ENCODE results near the gene CYP4F8.
"Not testable (repeated sequence)": the region's sequence is repeated elsewhere in the genome, so short reads cannot be mapped to it uniquely, and the experiment has no call there.

Gene CYP4F8

DNA sequence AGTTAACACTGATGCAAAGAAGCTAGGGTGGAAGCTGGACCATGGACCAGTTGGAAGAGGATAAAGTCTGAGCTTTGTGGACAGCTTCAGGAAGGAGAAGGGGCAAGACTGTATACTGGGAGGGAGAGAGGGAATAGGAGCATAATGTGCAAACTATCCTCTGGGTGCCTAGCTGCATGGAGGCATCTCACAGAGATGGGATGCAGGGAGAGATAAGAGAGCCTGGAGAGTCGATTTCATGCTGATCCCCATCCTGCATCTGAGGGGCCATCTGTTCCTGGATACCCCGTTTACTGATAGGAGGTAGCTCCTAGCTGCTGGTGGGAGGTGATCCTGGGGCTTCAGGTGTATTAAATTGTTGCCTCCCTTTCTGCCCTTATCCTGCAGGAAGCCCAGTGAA, 34.5 kb downstream of the CYP4F8 start:
- no peak for DNase-seq

DNA sequence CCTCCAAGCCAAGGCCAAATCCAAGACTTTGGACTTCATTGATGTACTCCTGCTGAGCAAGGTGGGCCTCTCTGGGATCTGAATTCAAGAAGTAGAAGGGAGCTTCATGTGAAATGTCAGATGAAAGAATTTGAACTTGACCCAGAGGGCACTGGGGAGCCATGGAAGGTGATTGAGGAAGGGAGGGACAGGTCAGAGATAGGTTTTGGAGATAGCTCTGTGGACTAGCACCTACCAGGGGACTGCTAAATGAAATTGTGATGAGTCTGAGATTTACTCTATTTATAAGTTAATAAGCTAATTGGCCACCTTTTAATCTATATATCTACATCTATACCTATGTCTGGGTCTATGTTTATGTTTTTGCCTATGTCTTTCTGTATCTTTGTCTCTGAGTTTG, 35.1 kb downstream of the CYP4F8 start:
- DNase-seq: not testable (repeated sequence)

DNA sequence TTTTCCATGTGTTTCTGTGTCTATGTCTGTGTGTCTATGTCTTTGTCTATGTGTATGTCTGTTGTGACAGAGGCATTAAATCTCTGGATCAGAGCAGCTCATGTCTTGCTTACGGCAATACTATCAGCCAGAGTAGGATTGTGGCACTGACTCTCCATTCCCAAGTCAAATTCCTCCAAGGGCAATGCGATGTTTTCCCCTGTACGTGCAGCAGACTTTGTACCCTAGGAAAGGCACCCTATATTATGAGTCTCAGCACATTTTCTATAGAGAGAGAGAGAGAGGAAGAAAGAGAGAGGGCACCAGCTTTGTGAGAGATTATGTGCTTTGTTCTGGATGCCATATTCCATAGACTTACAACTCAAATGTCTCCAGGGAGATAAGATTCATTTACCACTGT, 36.8 kb downstream of the CYP4F8 start:
- no peak for DNase-seq

DNA sequence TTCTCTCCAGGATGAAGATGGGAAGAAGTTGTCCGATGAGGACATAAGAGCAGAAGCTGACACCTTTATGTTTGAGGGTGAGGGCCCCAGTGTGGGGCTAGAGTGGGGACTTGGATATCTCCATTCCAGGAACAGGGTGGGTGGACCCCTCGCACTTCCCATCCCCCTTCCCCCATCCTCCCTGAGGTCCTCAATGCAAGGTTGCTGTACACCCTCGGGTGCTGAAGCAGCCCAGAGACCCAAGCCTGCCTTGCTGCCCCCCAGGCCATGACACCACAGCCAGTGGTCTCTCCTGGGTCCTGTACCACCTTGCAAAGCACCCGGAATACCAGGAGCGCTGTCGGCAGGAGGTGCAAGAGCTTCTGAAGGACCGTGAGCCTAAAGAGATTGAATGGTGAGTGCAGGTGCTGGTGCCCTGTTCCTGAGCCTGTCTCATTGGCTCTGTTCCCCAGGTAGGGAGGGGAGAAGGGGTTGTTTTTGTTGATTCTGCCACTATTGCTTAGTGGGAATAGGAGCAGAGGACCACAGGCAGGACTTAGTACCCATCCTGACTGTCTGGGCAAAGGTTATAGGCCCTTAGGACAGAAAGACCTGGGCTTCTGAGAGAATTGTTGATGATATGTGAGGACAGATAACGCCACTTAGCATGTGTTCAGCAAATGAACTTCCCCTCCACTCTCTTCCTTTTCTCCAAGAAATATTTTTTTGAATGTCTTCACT, 37.7 kb downstream of the CYP4F8 start:
- no peak for DNase-seq

DNA sequence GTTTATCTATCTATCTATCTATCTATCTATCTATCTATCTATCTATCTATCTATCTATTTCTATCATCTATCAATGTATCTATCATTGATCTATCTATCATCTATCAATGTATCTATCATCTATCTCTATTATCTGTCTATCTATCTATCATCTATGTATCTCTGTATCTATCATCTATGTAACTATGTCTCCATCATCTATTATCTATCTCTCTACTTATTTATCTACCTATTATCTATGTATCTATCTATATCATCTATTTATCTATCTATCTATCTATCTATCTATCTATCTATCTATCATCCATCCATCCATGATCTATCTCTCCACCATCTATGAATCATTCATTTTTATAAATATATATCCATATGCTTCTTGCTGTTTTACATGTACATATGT, 41.4 kb downstream of the CYP4F8 start:
- no peak for DNase-seq

DNA sequence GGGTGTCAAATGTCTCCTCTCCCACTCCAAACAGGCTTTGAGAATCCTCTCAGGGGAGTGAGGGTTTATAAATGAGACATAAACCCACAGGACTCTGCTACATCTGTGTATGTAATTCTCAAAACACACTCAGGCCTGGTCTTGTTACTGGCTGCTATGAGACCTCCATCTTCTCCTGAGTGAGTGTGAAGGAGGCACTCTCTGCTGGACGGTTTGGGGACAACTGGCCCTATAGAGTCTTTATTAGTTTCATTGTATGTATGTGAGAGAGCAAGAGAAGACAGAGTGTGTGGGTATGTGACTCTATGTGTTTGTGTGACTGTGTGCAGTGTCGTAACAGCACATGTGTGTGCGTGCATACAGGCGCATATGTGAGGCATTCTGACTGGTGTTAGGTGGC, 48.2 kb downstream of the CYP4F8 start:
- DNase-seq: no peak

DNA sequence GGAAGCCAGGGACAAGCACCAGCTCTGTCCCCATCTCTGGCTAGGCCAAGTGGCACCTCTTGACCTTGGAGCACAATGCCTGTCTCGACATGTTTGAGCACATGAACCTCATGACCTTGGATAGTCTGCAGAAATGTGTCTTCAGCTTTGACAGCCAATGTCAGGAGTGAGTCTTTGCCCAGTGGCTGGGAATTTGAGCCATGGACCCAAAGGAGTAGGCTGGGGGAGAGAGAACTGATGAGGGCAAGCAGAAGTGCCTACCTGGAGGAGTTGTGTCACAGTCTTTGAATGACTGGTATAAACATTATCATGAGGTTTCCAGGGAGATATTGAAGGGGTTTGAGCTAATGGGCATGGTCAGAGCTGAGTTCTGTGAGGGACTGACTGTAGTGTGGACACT, 51.2 kb downstream of the CYP4F8 start:
- no peak for DNase-seq

DNA sequence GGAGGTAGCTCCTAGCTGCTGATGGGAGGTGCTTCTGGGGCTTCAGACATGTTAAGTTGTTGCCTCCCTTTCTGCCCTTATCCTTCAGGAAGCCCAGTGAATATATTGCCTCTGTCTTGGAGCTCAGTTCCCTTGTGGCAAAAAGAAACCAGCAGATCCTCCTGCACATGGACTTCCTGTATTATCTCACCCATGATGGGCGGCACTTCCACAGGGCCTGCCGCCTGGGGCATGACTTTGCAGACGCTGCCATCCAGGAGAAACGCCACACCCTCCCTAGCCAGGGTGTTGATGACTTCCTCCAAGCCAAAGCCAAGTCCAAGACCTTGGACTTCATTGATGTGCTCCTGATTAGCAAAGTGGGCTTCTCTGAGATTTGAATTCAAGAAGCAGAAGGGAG, 51.9 kb downstream of the CYP4F8 start:
- DNase-seq: no peak

DNA sequence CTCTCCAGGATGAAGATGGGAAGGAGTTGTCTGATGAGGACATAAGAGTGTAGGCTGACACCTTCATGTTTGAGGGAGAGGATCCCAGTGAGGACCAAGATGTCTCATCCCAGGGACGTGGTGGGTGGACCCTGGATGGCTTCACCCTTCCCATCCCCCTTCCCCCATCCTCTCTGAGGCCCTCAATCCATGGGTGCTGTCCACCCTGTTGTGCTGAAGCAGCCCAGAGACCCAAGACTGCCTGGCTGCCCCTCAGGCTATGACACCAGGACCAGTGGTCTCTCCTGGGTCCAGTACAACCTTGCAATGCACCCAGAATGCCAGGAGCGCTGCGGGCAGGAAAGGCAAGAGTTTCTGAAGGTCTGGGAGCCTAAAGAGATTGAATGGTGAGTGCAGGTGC, 54.4 kb downstream of the CYP4F8 start:
- no peak for DNase-seq

DNA sequence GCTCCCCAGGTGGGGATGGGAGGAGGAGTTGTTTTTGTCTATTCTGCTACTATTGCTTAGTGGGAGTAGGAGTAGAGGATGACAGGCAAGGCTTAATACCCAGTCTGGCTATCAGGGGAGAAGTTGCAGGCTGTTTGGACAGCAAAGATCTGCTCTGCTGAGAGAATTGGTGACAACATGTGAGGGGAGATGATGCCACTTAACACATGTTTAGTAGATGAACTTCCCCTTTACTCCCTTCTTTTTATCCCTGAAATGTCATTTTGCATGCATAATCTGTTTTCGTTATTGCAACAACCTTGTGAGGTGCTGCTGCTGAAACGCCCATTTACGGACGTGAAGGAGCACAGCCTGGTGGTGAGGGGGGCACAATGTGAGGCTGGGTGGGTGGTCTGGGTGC, 54.9 kb downstream of the CYP4F8 start:
- no peak for DNase-seq

DNA sequence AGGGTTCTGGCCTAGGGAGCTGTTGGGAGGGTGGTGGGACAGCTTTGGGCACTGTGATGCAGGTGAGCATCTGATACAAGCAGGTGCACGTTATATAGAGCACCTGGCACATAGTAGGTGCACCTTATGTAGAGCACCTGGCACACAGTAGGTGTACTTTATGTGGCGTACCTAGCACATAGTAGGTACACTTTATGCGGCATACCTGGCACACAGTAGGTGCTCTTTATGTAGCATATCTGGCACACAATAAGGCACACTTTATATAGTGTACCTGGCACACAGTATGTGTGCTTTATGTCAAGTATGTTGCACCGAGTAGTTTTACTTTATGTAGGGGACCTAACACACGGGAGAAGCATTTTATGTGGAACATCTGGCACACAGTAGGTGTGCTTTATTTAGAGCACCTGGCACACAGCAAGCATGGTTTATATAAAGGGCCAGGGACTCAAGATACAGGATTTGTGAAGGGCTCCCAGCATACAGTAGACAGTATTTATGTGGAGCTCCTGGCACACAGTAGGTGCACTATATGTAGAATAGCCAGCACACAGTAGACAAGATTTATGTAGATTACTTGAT, 56.3 kb downstream of the CYP4F8 start:
- DNase-seq: no peak

DNA sequence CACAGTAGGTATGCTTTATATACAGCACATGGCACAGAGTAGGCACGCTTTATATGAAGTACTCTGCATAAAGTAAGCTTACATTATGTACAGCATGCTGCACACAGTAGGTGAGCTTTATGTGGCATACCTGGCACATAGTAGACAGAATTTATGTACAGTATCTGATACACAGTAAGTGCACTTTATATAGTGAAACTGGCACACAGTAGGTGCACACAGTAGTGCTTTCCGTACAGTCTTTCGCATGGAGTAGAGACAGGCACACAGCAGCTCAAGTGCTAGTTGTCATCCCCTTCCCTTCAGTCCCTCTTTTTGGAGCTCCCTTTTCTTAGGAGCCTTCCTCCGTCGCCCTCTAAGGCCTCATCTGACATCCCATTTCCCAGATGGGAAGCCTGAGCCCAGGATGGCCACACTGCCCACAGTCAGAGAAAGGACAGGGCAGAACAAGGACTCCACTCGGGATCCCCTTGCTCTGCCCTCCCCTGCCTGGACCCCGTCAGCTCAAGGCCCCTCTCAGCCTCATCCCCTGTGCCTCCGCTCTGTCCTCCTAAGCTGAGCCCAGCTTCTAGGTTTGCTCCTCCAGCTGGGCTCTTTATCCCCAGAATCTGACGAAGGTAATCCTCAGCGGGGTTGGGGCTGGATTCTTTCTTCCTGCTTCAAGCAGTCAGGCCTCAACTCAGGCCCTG, 57.0 kb downstream of the CYP4F8 start:
- DNase-seq: no peak

DNA sequence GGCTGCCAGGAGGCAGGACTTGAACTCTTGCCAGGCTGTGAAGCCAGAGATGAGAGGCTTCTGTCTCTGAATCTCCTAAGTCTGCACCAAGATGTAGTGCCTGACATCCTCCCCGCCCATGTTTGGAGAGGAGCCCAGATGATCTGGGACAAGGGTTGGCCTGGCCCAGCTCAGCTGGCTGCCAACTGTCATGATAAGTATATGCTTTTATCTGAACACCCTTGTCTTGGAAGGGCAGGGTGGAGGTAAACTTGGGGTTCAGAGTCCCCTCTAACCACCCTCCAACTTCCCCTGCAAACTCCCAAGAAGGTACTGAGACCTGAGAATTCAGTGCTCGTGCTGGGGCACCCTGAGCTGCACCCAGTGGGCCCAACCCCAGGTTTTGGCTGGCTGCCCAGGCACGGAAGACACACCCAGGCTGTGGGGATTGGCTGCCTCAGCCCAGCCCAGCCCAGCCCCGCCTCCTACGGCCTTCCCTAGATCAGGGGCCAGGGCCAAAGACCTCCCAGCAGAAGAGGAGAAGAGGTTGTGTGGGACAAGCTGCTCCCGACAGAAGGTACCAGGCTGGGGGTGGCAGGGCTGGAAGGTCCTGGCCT, 57.7 kb downstream of the CYP4F8 start, which contains the start of gene CYP4F12:
Gene CYP4F12 (plus strand): TSS at position 508 of the 596 bp plus-strand sequence. CDS start 443 bp downstream, outside the sequence.
- no peak for DNase-seq

DNA sequence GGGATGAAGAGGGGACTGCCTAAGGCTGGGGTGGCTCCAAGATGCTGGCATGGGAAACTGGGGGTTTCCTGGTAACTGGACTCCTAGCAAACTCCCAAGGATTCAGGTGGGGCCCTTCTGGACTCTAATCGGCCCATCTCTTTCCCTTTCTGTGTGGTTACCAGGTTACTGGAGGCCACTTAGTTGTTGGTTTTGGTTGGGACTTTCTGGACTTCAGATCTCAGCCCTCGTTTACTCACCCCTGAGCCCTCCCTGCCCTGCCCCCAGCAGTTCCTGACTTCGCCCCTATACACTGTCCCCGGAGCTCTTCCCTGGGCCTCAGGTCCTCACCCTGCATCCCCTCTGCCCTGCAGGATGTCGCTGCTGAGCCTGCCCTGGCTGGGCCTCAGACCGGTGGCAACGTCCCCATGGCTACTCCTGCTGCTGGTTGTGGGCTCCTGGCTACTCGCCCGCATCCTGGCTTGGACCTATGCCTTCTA, 58.2 kb downstream of the CYP4F8 start:
- DNase-seq: no peak

DNA sequence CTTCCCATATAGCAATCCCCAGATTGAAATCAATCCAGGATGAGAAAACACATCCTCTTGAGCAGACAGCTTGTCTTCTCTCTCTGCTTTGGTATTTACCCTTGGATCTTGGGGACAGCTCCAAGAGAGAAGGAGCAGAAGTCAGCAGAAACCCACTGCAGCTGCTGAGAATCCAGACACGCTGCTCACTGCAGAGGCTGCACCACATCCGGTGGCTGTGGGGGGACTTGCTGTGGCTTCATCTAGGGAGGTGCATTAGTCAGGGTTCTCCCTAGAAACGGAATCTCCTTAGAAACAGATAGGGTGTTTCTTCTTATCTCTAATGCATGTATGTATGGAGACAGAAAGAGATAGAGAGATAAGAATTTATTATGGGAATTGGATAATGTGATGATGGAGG, 60.5 kb downstream of the CYP4F8 start:
- no peak for DNase-seq

DNA sequence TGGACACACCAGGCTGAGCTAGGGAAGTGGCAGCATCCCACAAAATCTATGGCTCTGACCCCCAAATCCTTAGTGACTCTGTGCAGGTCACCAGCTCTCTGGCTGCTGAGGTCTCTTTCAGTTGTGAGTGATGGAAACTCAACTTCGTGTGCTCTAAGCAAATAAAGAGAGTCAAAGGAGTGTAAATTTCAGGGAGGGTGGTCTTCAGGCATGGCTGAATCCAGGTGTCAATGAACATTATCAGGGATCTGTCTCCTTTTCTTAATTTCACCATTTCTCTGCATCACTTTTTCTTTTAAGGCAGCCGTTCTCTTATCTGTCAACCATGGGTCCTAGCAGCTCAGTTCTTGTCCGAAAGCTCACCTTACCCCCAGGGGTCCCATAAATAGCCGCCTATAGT, 64.1 kb downstream of the CYP4F8 start:
- no peak for DNase-seq

DNA sequence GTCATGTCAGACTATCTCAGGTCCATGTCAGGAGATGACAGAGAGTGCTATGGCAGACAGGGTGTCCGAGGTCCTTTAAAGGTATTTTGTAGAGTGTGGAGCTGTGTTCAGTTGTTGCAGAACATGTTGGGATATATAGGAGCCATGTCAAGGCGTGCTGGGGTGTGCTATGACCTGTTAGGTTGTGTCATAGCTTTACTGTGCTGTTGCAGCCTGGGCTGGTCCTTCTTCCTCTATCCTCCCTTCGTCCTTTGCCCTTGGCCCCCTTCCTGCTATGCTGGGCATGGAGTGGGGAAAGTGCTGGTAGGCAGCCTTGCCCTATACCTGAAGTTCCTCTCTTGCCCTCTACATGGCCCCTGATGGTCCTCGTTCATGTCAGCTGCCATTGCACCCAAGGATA, 64.8 kb downstream of the CYP4F8 start:
- not testable (repeated sequence) for DNase-seq
